Pons (tissue), 1 donor: ENCODE data around the gene FURIN.
"Not testable (repeated sequence)": the region's sequence is repeated elsewhere in the genome, so short reads cannot be mapped to it uniquely, and the experiment has no call there.

Source experiments
- DNase-seq: peaks from one replicate; pipeline ENCODE4 v3.0.0-alpha.2; 2016; ENCODE audit warnings: low spot score

Gene FURIN

GRCh38 chr15:90883526-90883975, 15.2 kb downstream of the FURIN start:
- DNase-seq: no peak

GRCh38 chr15:90883976-90884718, 15.8 kb downstream of the FURIN start, which contains the start of gene FES:
Gene FES (plus strand): TSS chr15:90884504. CDS start chr15:90885046, 542 bp downstream.
- no peak for DNase-seq

DNA sequence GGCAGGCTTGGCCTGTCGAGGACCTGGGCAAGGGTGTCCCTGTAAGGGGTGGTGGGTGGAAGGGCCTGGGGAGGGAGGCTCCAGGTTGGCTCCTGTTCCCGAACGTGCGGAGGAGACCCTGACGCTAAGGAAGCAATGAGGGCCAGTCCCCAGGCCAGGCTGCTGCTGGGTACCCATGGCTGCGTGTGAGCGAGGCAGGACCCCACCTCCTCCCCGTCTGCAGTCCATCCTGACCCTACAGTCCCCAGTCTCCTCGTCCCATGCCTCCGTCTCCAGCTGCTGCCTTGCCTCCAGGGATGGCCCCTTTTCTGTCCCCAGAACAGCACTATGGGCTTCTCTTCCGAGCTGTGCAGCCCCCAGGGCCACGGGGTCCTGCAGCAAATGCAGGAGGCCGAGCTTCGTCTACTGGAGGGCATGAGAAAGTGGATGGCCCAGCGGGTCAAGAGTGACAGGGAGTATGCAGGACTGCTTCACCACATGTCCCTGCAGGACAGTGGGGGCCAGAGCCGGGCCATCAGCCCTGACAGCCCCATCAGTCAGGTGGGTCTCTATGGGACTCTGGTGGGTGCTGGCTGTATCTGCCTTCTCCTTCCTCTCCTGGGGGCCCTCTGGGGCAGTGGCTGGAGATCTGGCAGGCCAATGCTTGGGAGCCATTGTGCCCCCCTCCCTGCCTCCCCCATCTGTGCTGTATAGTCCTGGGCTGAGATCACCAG, 16.5 kb downstream of the FURIN start:
- no peak for DNase-seq

DNA sequence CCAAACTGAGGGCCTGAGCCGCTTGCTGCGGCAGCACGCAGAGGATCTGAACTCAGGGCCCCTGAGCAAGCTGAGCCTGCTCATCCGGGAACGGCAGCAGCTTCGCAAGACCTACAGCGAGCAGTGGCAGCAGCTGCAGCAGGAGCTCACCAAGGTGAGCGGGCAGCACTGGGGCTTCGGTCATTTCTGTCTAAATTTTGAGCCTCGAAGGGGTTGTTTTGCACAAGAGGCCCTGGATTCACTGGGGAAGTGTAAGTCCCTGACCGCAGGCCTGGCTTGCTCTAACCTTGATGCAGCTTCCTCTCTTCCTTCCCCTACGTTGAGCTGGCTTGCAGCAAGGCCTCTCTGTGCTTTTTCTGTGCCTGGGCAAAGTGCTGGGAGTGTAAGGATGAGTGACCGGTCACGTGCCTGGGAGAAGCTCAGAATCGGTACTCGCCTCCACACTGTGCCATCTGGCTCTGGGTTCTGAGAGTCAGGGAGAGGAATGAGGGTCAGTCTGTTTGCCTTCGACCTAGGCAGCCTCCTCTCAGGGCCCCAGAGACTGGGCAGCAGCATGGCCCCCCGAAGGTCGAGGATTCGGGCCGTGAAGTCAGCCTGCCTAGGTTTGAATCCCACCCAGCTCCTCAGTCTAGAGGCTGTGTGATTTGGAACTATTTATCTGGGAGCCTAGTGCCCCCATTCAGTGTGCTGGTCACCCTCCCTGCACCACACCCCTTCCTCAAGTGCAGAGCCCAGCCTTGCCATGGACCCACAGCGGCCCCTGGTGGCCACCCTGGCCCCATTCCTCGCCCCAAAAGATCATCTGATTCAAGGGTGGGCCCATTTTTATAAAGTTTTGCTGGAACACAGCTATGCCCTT, 17.3 kb downstream of the FURIN start:
- DNase-seq: no peak

DNA sequence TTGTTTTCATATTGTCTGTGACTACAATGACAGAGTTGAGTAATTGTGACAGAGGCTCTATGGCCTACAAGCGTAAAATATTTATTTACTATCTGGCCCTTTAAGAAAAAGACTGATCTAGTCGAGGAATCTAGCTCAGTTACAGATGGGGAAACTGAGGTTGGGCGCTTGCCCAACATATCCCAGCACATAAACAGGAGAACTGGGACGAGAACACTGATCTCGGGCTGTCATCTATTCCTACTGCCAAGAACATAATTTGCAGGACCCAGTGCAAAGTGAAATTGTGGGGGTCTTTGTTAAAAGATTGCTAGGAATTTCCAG, 17.9 kb downstream of the FURIN start:
- no peak for DNase-seq

DNA sequence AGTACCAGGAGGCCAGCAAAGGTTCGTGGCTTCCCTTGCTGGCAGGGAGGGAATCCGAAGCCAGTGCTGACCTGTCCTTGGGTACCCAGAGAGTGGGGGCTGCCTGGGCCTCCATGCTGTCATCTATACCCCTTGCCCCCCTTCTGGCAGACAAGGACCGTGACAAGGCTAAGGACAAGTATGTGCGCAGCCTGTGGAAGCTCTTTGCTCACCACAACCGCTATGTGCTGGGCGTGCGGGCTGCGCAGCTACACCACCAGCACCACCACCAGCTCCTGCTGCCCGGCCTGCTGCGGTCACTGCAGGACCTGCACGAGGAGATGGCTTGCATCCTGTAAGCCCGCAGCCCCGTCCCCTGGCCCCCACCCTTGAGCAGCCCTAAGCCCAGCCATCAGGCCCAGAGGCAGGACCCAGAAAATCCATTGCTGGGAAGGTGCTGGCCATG, 18.7 kb downstream of the FURIN start:
- no peak for DNase-seq

DNA sequence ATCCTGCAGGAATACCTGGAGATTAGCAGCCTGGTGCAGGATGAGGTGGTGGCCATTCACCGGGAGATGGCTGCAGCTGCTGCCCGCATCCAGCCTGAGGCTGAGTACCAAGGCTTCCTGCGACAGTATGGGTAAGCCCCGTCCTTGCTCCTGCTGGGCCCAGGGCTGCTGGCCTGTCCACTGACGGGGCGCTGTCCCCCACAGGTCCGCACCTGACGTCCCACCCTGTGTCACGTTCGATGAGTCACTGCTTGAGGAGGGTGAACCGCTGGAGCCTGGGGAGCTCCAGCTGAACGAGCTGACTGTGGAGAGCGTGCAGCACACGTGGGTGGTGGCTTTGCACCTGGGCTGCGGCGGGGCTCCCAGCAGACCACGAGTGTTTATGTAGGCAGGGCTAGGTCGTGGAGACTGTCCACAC, 20.9 kb downstream of the FURIN start:
- DNase-seq: no peak

DNA sequence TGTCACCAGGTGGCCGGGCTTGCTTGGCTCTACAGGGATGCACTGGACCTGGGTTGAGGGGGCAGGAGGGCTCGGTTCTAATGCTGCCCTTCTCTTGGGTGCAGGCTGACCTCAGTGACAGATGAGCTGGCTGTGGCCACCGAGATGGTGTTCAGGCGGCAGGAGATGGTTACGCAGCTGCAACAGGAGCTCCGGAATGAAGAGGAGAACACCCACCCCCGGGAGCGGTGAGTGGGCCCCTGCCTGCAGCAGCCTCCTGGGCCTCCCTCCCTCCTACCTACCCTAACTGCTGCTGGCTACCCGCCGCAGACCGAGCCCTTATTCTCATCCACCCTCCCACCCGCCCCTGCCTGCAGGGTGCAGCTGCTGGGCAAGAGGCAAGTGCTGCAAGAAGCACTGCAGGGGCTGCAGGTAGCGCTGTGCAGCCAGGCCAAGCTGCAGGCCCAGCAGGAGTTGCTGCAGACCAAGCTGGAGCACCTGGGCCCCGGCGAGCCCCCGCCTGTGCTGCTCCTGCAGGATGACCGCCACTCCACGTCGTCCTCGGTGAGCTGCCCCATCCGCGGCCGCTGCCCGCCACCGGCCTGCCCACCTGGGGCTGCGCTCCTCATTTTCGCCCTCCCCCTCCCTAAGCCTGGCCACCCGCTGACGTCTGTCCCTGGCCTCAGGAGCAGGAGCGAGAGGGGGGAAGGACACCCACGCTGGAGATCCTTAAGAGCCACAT, 21.5 kb downstream of the FURIN start:
- DNase-seq: no peak

DNA sequence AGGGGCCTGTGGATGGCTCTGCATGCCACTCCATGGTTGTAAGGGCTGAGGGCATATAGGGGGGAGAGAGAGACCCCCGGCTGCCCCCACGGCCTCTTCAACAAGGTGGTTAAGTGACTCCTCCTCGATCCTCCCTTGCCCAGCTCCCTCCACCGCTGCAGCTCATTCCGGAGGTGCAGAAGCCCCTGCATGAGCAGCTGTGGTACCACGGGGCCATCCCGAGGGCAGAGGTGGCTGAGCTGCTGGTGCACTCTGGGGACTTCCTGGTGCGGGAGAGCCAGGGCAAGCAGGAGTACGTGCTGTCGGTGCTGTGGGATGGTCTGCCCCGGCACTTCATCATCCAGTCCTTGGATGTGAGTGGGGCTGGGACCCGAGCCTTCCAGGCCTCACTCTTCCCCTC, 22.5 kb downstream of the FURIN start:
- no peak for DNase-seq

DNA sequence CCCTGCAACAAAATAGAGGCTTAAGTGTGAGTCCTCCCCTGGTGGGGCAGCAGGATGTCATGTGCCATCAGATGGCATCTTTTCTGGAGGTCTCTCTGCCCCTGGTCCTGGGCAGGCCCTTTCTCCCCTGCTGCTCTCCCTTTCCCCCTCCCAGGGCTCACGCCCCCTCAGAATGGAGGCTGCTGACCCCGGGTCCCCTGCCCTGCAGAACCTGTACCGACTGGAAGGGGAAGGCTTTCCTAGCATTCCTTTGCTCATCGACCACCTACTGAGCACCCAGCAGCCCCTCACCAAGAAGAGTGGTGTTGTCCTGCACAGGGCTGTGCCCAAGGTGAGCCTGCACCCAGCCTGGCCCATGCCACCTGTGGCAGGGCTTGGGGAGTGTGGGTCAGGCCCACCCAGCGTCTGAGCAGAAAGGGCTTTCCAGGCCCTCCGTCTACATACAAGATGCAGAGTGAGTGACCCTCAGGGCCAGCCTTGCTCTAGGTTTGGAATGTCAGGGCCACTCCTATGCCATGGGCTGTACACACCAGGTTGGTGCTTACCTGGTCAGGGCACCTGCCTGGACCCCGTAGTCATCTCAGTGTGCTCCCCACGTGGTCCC, 23.1 kb downstream of the FURIN start:
- DNase-seq: no peak

DNA sequence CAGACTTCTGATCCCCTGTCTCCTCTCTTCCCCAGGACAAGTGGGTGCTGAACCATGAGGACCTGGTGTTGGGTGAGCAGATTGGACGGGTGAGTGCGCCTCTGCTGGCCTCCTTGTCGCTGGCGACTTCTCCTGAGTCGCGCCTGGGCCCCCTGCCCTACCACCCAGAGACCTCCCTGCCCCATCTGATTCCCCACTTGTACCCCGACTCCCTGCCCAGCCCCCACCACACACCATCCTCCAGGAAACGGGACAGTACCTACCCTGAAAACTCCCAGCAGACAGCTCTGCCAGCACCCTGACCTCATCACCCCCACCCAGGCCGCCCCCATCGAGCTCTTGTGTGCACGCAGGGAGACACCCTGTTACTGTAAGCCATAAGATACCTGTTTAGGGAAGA, 23.6 kb downstream of the FURIN start:
- DNase-seq: no peak

- no peak for DNase-seq
Measured at GRCh38 chr15:90892498-90893174, 24.2 kb downstream of the FURIN start.

DNA sequence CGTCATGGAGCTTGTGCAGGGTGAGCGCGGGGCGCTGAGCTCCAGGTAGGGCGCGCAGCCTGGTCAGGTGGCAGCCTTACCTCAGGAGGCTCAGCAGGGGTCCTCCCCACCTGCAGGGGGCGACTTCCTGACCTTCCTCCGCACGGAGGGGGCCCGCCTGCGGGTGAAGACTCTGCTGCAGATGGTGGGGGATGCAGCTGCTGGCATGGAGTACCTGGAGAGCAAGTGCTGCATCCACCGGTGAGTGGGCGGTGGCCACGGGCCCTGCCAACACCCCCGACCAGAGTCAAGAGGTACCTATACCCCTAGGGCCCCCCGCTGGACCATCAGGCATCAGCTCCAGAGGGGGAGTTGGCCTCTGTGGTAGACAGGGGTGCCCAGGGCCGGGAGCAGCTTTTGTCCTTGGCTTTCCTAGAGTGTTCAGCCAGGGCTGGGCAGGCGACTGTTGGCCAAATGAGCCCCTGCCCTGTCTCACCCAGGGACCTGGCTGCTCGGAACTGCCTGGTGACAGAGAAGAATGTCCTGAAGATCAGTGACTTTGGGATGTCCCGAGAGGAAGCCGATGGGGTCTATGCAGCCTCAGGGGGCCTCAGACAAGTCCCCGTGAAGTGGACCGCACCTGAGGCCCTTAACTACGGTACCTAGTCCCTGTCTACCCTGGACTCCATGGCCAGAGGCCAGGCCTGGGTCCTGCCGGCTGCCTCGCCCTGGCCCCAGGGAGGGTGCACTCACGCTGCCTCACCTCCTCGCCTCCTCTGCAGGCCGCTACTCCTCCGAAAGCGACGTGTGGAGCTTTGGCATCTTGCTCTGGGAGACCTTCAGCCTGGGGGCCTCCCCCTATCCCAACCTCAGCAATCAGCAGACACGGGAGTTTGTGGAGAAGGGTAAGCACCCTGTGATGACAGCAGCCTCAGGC, 25.0 kb downstream of the FURIN start:
- DNase-seq: no peak

- DNase-seq: peak; percentile 89
Measured at GRCh38 chr15:90895571-90896117, 27.3 kb downstream of the FURIN start.

DNA sequence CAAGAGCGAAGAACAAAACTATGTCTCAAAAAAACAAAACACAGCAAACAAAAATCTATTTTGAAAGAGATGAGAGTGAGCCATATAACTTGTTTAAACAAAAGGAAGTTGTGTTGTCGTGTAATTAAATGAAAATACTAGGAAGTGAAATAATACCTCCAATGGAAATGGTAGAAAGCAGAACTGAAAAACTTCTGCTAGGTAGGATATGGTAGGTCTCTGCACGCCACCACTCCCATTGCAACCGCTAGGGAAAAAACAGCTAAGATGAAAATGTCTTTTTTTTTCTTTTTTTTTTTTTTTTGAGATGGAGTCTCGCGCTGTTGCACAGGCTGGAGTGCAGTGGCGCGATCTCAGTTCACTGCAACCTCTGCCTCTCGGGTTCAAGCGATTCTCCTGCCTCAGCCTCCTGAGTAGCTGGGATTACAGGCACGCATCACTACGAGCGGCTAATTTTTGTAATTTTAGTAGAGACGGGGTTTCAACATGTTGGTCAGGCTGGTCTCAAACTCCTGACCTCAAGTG, 28.8 kb downstream of the FURIN start:
- not testable (repeated sequence) for DNase-seq

DNA sequence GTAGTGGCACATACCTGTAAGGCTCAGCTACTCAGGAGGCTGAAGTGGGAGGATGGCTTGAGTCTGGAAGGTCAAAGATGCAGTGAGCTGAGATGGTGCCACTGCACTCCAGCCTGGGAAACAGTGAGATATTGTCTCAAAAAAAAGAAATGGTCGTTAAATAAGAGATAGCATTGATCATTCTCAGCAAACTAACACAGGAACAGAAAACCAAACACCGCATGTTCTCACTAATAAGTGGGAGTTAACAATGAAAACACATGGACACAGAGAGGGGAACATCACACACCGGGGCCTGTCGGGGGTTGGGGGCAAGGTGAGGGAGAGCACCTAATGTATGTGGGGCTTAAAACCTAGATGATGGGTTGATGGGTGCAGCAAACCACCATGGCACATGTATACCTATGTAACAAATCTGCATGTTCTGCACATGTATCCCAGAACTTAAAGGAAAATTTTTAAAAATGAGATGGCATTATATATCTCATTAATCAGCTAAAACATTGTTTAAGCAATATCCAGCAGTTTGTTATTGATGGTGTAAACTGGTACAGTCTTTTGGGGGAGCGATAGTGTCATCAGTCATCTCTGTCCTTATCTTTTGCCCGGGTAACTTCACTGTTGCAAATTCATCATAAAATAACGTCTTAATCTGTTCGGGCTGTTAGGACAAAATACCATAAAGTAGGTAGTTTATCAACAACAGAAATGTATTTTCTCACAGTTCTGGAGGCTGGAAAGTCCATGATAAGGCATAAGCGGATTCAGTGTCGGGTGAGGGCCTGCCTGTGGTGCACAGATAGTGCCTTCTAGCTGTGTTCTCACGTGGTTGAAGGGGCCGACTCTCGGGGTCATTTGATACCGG, 33.0 kb downstream of the FURIN start:
- DNase-seq: peak; percentile 73

GRCh38 chr15:90902040-90902839, 33.9 kb downstream of the FURIN start:
- DNase-seq: peak; percentile 79
